ENCODE results near the gene SMC5. TPM values are rescaled to one million over a fixed set of nuclear protein-coding genes. Genes with fewer than 3 reads are reported as not detected.

The SMC5 gene
- total RNA-seq, 1 donor from 2014 or later = 49.3 TPM

GRCh38 chr9:70262948-70263347, 4.2 kb downstream of the SMC5 start:
- Mint-ChIP-seq H3K9me3 (no peaks in the 10 kb centered on the region), H3K4me3 (no peak overlapping the region), H3K4me1 (peaks cover 46% of the 10 kb centered on the region), H3K27ac (no peak overlapping the region), H3K36me3 (ENCODE audit: low read depth) (peaks cover 70% of the 10 kb centered on the region), H3K27me3 (no peaks in the 10 kb centered on the region)
- ChIA-PET CTCF (no interaction called here), POLR2A (interaction anchor here (0.7 kb wide), 1 partner anchor 17 kb away, joined by 5 read pairs; no protein-coding TSS in a partner anchor)
- no peak for TF ChIP-seq CTCF (IDR thresholded peaks at IDR 0.05)
- DNase-seq (no peak), ATAC-seq (ENCODE audit: low read depth) (no peak)
- intact Hi-C loops (cut with micrococcal nuclease) = no loop called here

- ChIA-PET POLR2A (no interaction called here), CTCF (no interaction called here)
- ATAC-seq (ENCODE audit: low read depth) = no peak
- no peak overlapping the region for H3K4me3 Mint-ChIP-seq
- no peak for DNase-seq
- peaks cover 67% of the 10 kb centered on the region for H3K36me3 Mint-ChIP-seq (ENCODE audit: low read depth)
- H3K4me1 Mint-ChIP-seq = peaks cover 42% of the 10 kb centered on the region
- intact Hi-C loops (cut with micrococcal nuclease) = no loop called here
- H3K27ac Mint-ChIP-seq = no peak overlapping the region
- no peaks in the 10 kb centered on the region for H3K27me3 Mint-ChIP-seq
- no peak for TF ChIP-seq CTCF (IDR thresholded peaks at IDR 0.05)
- H3K9me3 Mint-ChIP-seq = no peaks in the 10 kb centered on the region
Observed at GRCh38 chr9:70263421-70263820, 4.6 kb downstream of the SMC5 start.

- Mint-ChIP-seq H3K27me3 (no peaks in the 10 kb centered on the region), H3K4me1 (peaks cover 2% of the 10 kb centered on the region), H3K36me3 (ENCODE audit: low read depth) (peaks cover 65% of the 10 kb centered on the region), H3K9me3 (no peaks in the 10 kb centered on the region), H3K4me3 (no peak overlapping the region), H3K27ac (no peak overlapping the region)
- POLR2A ChIA-PET = no interaction called here
- CTCF ChIA-PET = no interaction called here
- DNase-seq (no peak), ATAC-seq (ENCODE audit: low read depth) (no peak)
- intact Hi-C loops (cut with micrococcal nuclease) = no loop called here
- TF ChIP-seq CTCF (IDR thresholded peaks at IDR 0.05) = no peak
Observed at GRCh38 chr9:70278305-70278704, 19.5 kb downstream of the SMC5 start.

GRCh38 chr9:70283848-70284247, 25.1 kb downstream of the SMC5 start:
- Mint-ChIP-seq H3K4me1 (no peaks in the 10 kb centered on the region), H3K9me3 (no peaks in the 10 kb centered on the region), H3K27me3 (no peaks in the 10 kb centered on the region), H3K27ac (no peak overlapping the region), H3K4me3 (no peak overlapping the region), H3K36me3 (ENCODE audit: low read depth) (peaks cover 81% of the 10 kb centered on the region)
- ChIA-PET CTCF (no interaction called here), POLR2A (interaction anchor here (0.5 kb wide), 1 partner anchor 13 kb away, joined by 8 read pairs; no protein-coding TSS in a partner anchor)
- intact Hi-C loops (cut with micrococcal nuclease) = no loop called here
- ATAC-seq (ENCODE audit: low read depth) (no peak), DNase-seq (no peak)
- no peak for TF ChIP-seq CTCF (IDR thresholded peaks at IDR 0.05)

- no peak for ATAC-seq (ENCODE audit: low read depth)
- Mint-ChIP-seq H3K36me3 (ENCODE audit: low read depth) (peaks cover 83% of the 10 kb centered on the region), H3K27ac (no peak overlapping the region), H3K9me3 (no peaks in the 10 kb centered on the region), H3K4me3 (no peak overlapping the region), H3K4me1 (no peaks in the 10 kb centered on the region), H3K27me3 (no peaks in the 10 kb centered on the region)
- intact Hi-C loops (cut with micrococcal nuclease) = no loop called here
- TF ChIP-seq CTCF (IDR thresholded peaks at IDR 0.05) = no peak
- ChIA-PET CTCF (no interaction called here), POLR2A (no interaction called here)
- DNase-seq = no peak
Observed at GRCh38 chr9:70285246-70285645, 26.5 kb downstream of the SMC5 start.

Measured in activated B cell treated with CpG ODN at 0.5 μM for 24 hours (primary cell).